Memory B cell (primary cell): ENCODE results near the gene AKR1B1.
A peak's percentile ranks its signal among the peaks of the same experiment; 100 is the strongest.

Source experiments
- ATAC-seq: fragments of 150-1000 bp; cut with Tn5 transposase; 2 replicates; pipeline ENCODE4 v1.10.0; 2021; ENCODE audit warnings: low read depth, mild to moderate bottlenecking, moderate library complexity
- DNase-seq, 2 donors: peaks; one replicate each; pipeline ENCODE4 v3.0.0; 2022; ENCODE audit warnings: low spot score in 2 of 2
- H3K27ac Mint-ChIP-seq: one replicate; pipeline ENCODE4 v1.8.0; 2022; ENCODE audit warnings: mild to moderate bottlenecking, moderate library complexity, mixed read lengths
- H3K27me3 Mint-ChIP-seq: one replicate; pipeline ENCODE4 v1.8.0; 2022; ENCODE audit warnings: mixed read lengths
- H3K36me3 Mint-ChIP-seq: one replicate; pipeline ENCODE4 v1.8.0; 2022; ENCODE audit warnings: mild to moderate bottlenecking, mixed read lengths
- H3K4me1 Mint-ChIP-seq: one replicate; pipeline ENCODE4 v1.8.0; 2022; ENCODE audit warnings: mixed read lengths
- H3K4me3 Mint-ChIP-seq: one replicate; pipeline ENCODE4 v1.8.0; 2022; ENCODE audit warnings: mild to moderate bottlenecking, moderate library complexity, mixed read lengths
- H3K9me3 Mint-ChIP-seq: one replicate; pipeline ENCODE4 v1.8.0; 2022; ENCODE audit warnings: mixed read lengths

AKR1B1 gene

DNA sequence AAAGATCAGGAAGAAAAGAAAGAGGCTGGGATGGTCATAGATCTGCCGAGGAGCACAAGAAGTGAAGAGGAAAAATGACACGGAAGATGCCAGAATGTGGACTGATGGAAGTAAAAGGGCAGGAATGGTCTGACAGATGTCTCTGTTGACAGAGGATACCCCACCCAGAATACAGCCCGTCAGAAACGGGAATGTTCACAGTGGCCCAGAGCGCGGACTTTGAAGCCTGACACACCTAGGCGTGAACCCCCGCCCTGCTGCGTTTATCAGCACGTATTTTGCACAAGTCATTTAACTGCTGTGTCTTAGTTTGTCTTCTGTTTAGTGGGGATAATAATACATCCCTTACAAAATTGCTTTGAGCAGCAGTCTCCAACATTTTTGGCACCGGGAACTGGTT is 27.1 kb downstream of the AKR1B1 start:
- Mint-ChIP-seq H3K9me3 (no peaks in the 10 kb centered on the region), H3K4me1 (peaks cover 17% of the 10 kb centered on the region), H3K27me3 (no peaks in the 10 kb centered on the region), H3K36me3 (no peaks in the 10 kb centered on the region), H3K4me3 (peak overlapping the region; percentile 46), H3K27ac (no peak overlapping the region)
- DNase-seq (no peak), ATAC-seq (no peak)

DNA sequence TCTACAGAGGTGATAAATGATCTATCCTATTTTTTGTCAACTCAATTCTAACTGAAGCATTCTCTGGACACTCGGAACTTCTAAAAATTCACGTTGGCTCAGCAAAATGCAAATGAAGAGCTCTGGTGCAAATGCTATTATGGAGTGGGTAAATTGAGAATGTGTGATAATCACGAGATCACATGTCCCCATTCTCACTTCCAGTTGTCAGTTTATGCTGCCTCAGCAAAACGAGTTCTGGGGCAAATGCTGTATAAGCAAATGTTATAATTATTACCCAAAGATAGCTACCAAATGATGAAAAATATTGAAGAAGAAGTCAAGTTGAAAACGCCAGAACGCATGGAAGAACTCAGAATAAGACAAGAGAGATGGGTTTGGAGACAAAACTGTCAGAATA is 29.4 kb downstream of the AKR1B1 start:
- DNase-seq (no peak), ATAC-seq (no peak)
- H3K4me3 Mint-ChIP-seq = no peak overlapping the region
- peaks cover 17% of the 10 kb centered on the region for H3K4me1 Mint-ChIP-seq
- H3K36me3 Mint-ChIP-seq = no peaks in the 10 kb centered on the region
- peaks cover 2% of the 10 kb centered on the region for H3K9me3 Mint-ChIP-seq
- H3K27ac Mint-ChIP-seq = no peak overlapping the region
- H3K27me3 Mint-ChIP-seq = peaks cover 2% of the 10 kb centered on the region

DNA sequence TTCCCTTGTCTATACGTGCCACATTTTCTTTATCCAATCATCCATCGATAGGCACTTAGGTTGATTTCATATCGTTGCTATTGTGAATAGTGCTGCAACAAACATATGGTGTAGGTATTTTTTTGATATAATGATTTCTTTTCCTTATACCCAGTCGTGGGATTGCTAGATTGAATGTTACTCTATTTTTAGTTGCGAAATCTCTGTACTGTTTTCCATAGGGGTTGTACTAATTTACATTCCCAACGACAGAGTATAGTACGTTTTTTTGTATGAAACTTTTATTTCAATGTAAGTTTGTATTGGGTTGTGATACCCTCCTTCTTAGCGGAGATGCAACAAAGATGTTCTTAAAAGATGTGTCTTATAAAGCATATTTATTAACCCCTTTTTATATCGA is 30.0 kb downstream of the AKR1B1 start:
- no peak for DNase-seq
- Mint-ChIP-seq H3K27ac (no peak overlapping the region), H3K9me3 (peaks cover 2% of the 10 kb centered on the region), H3K36me3 (no peaks in the 10 kb centered on the region), H3K4me3 (no peak overlapping the region), H3K27me3 (peaks cover 4% of the 10 kb centered on the region), H3K4me1 (peaks cover 17% of the 10 kb centered on the region)
- no peak for ATAC-seq

GRCh38 chr7:134427896-134428295 is 31.0 kb downstream of the AKR1B1 start:
- Mint-ChIP-seq H3K9me3 (peaks cover 2% of the 10 kb centered on the region), H3K4me1 (peaks cover 9% of the 10 kb centered on the region), H3K27ac (no peak overlapping the region), H3K4me3 (no peak overlapping the region), H3K36me3 (no peaks in the 10 kb centered on the region), H3K27me3 (peaks cover 6% of the 10 kb centered on the region)
- no peak for ATAC-seq
- DNase-seq = no peak

- Mint-ChIP-seq H3K4me1 (no peaks in the 10 kb centered on the region), H3K27me3 (peaks cover 9% of the 10 kb centered on the region), H3K27ac (no peak overlapping the region), H3K36me3 (no peaks in the 10 kb centered on the region), H3K9me3 (peaks cover 2% of the 10 kb centered on the region), H3K4me3 (no peak overlapping the region)
- ATAC-seq (no peak), DNase-seq (no peak)
These were observed 33.1 kb downstream of the AKR1B1 start for GRCh38 chr7:134425777-134426176.

GRCh38 chr7:134422638-134423037 is 36.3 kb downstream of the AKR1B1 start:
- Mint-ChIP-seq H3K4me1 (peaks cover 3% of the 10 kb centered on the region), H3K27ac (no peak overlapping the region), H3K36me3 (no peaks in the 10 kb centered on the region), H3K4me3 (no peak overlapping the region), H3K9me3 (peaks cover 2% of the 10 kb centered on the region), H3K27me3 (peaks cover 13% of the 10 kb centered on the region)
- no peak for ATAC-seq
- DNase-seq = no peak

DNA sequence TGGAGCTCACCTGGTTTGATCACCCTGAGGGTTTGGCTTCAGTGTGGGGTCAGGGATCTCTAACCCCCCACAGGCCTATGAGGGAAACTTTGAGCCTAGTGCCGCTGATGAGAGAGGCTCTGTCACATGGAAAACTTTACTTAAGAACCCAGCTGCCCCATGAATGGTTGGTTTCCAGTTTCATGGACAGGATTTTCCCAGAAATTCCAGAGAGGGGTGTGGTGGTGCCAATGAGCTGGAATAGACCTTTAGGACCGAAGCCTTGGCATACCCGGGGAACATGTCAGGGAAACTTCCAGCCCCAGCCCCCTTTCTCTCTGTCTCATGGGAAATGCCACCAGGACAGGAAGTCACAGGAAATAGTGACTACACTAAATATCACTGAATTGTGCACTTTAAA is 36.9 kb downstream of the AKR1B1 start:
- H3K27ac Mint-ChIP-seq = no peak overlapping the region
- ATAC-seq (no peak), DNase-seq (no peak)
- H3K27me3 Mint-ChIP-seq = peaks cover 13% of the 10 kb centered on the region
- no peaks in the 10 kb centered on the region for H3K36me3 Mint-ChIP-seq
- peaks cover 3% of the 10 kb centered on the region for H3K4me1 Mint-ChIP-seq
- no peak overlapping the region for H3K4me3 Mint-ChIP-seq
- H3K9me3 Mint-ChIP-seq = peaks cover 2% of the 10 kb centered on the region

GRCh38 chr7:134420424-134421125 is 38.3 kb downstream of the AKR1B1 start:
- H3K4me1 Mint-ChIP-seq = peaks cover 3% of the 10 kb centered on the region
- H3K4me3 Mint-ChIP-seq = no peak overlapping the region

DNA sequence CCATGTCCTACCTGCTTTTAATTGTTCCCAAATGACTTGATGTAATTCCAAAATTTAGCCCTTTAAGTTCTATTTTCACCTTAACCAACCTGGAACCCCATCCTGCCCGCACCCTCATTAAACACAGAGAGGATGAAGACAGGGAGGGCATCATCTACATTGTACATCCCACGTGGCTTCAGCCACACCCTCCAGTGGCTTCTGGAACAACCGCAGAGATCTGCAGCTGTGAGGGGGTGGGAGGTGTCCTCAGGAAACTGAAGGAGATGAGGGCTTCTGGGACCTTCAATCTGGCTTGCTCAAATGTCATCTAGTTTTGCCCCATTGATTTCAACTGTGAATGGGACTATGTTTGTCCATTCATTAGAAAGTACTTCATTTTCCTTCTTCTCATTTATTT is 39.0 kb downstream of the AKR1B1 start:
- H3K4me1 Mint-ChIP-seq = peaks cover 3% of the 10 kb centered on the region
- H3K27me3 Mint-ChIP-seq = peaks cover 11% of the 10 kb centered on the region
- H3K36me3 Mint-ChIP-seq = no peaks in the 10 kb centered on the region
- no peaks in the 10 kb centered on the region for H3K9me3 Mint-ChIP-seq
- no peak overlapping the region for H3K27ac Mint-ChIP-seq
- no peak overlapping the region for H3K4me3 Mint-ChIP-seq
- no peak for ATAC-seq
- no peak for DNase-seq

More at GRCh38 chr7:134420424-134421125, 38.3 kb downstream of the AKR1B1 start:
- no peaks in the 10 kb centered on the region for H3K36me3 Mint-ChIP-seq
- H3K27ac Mint-ChIP-seq = no peak overlapping the region
- no peak for ATAC-seq
- DNase-seq = no peak
- H3K27me3 Mint-ChIP-seq = peaks cover 13% of the 10 kb centered on the region
- H3K9me3 Mint-ChIP-seq = peaks cover 2% of the 10 kb centered on the region

DNA sequence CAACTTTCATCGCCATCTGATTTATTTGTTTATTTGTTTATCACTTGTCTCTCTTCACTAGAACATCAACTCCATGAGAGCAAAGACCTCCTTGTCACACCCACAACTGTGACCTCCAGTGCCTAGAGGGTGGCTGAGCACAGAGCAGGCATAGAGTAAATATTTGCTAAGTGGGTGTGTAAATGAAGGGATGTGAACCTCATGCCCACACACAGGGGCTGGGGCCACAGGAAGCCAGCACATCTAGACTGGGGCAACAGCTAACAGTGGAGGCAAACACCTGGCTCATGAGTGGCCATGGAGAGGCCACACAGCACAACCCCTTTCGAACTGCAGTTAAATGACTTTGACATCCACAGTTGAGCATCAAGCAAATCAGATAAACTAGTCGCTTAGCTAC is 39.8 kb downstream of the AKR1B1 start:
- no peak for ATAC-seq
- H3K27ac Mint-ChIP-seq = no peak overlapping the region
- DNase-seq = no peak

GRCh38 chr7:134415700-134416099 is 43.2 kb downstream of the AKR1B1 start:
- ATAC-seq (no peak), DNase-seq (no peak)
- no peaks in the 10 kb centered on the region for H3K9me3 Mint-ChIP-seq
- H3K4me1 Mint-ChIP-seq = peaks cover 3% of the 10 kb centered on the region
- no peak overlapping the region for H3K27ac Mint-ChIP-seq
- no peaks in the 10 kb centered on the region for H3K36me3 Mint-ChIP-seq
- peaks cover 16% of the 10 kb centered on the region for H3K27me3 Mint-ChIP-seq
- no peak overlapping the region for H3K4me3 Mint-ChIP-seq

More for the DNA sequence above, 39.8 kb downstream of the AKR1B1 start:
- no peaks in the 10 kb centered on the region for H3K36me3 Mint-ChIP-seq
- H3K4me1 Mint-ChIP-seq = peaks cover 3% of the 10 kb centered on the region
- H3K4me3 Mint-ChIP-seq = no peak overlapping the region
- H3K9me3 Mint-ChIP-seq = no peaks in the 10 kb centered on the region
- H3K27me3 Mint-ChIP-seq = peaks cover 15% of the 10 kb centered on the region

- DNase-seq (no peak), ATAC-seq (no peak)
- Mint-ChIP-seq H3K4me3 (no peak overlapping the region), H3K36me3 (no peaks in the 10 kb centered on the region), H3K27ac (no peak overlapping the region), H3K4me1 (no peaks in the 10 kb centered on the region), H3K9me3 (no peaks in the 10 kb centered on the region), H3K27me3 (peaks cover 11% of the 10 kb centered on the region)
These were observed 44.8 kb downstream of the AKR1B1 start for GRCh38 chr7:134414109-134414508.

DNA sequence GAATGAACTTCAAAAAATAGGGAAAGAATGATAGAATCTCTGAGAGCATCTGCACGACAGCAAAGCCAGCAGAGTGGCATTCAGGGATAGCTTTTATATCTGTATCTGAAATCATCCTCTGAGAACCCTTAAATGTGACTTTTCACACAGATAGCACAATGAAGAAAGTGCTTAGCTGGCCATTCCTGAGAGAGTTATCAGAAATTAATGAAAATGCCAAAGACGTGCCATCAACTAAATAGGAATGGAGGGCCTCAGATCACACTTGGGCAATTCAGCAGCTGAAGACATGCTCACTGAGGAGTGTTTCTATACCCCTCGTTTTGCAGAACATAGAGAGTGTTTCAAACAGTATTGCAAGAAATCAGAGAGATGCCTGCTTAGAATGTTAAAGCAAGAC is 51.6 kb downstream of the AKR1B1 start:
- no peak overlapping the region for H3K4me3 Mint-ChIP-seq
- no peak for DNase-seq
- H3K4me1 Mint-ChIP-seq = no peaks in the 10 kb centered on the region
- peaks cover 2% of the 10 kb centered on the region for H3K36me3 Mint-ChIP-seq
- no peak for ATAC-seq
- H3K27ac Mint-ChIP-seq = no peak overlapping the region
- peaks cover 18% of the 10 kb centered on the region for H3K27me3 Mint-ChIP-seq
- H3K9me3 Mint-ChIP-seq = peaks cover 5% of the 10 kb centered on the region

GRCh38 chr7:134406431-134406830 is 52.5 kb downstream of the AKR1B1 start:
- Mint-ChIP-seq H3K4me3 (no peak overlapping the region), H3K36me3 (peaks cover 2% of the 10 kb centered on the region), H3K27me3 (peaks cover 20% of the 10 kb centered on the region), H3K4me1 (no peaks in the 10 kb centered on the region), H3K27ac (no peak overlapping the region), H3K9me3 (peaks cover 5% of the 10 kb centered on the region)
- DNase-seq = no peak
- ATAC-seq = no peak

DNA sequence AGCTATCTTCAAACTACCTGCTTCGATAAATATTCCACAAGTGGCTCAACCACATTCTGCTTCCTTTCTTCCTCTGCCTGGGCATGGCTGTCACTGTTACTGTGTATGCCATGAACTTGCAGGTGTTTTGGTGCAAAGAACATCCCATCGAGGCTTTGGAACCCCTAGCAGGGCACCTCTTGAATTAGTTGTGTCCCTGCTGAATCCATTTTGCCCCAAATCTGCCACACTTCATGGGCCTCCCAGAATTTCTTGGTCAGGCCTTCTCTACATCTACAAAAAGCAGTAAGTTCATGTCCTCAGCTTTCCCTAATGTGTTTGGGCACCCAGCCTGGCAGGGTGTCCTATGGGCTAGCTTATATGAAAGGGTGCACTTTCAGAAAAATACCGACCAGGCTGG is 53.6 kb downstream of the AKR1B1 start:
- peaks cover 5% of the 10 kb centered on the region for H3K9me3 Mint-ChIP-seq
- H3K27me3 Mint-ChIP-seq = peaks cover 20% of the 10 kb centered on the region
- no peak overlapping the region for H3K4me3 Mint-ChIP-seq
- no peak overlapping the region for H3K27ac Mint-ChIP-seq
- H3K36me3 Mint-ChIP-seq = peaks cover 2% of the 10 kb centered on the region
- ATAC-seq (no peak), DNase-seq (no peak)
- H3K4me1 Mint-ChIP-seq = no peaks in the 10 kb centered on the region
